ENCODE measurements around the gene S100G. TPM values are rescaled to one million over a fixed set of nuclear protein-coding genes. Genes with fewer than 3 reads are reported as not detected.

S100G gene
- total RNA-seq, 1 experiment from 2014 or later = not detected

DNA sequence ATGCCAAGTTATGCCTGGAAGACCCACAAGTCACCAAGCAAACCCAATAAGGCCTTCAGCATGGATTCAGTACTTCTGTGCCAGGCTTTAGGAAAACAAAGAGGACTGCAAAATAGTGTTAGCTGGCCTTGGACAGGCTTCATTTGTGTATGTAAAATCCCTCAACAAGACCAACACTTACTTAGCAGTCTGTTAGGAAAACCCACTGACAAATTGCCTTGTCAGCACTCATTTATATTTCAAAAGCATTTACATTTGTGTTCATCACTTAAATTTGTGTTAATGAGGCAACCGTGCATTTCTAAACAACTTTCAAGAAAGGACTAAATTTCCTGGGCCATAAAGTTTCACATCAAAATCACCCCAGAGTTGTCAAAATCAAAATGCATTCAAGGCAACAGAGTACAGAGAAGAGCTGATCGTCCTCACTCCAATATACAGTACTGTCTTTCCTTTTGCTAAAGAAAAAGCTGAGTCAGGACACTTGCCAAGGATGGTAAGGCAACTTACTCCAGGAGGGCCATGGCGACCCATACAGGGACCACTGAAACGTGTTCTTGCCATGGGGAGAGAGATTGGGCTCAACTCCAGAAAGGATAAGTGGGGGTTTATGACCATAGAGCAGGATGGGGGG is 1.6 kb downstream of the S100G start:
- CTCF ChIA-PET = no interaction called here
- H3K4me3 ChIP-seq (ENCODE audit: low read depth in 2 of 2, low read length in 2 of 2) = no peak overlapping the region
- H3K36me3 ChIP-seq (ENCODE audit: control insufficient read depth, insufficient read depth, low read length) = no peaks in the 10 kb centered on the region
- H3K4me1 ChIP-seq (ENCODE audit: control insufficient read depth, insufficient read depth, low read length) = no peaks in the 10 kb centered on the region
- TF ChIP-seq POLR2AphosphoS5 (IDR thresholded peaks at IDR 0.05; ENCODE audit: low read depth, low read length) (no peak), TCF7L2 (IDR thresholded peaks at IDR 0.05; ENCODE audit: low read depth, low read length) (no peak), SIN3A (IDR thresholded peaks at IDR 0.05; ENCODE audit: borderline replicate concordance, insufficient read depth, low read depth, low read length) (no peak)
- TF ChIP-seq, protein P1, sequence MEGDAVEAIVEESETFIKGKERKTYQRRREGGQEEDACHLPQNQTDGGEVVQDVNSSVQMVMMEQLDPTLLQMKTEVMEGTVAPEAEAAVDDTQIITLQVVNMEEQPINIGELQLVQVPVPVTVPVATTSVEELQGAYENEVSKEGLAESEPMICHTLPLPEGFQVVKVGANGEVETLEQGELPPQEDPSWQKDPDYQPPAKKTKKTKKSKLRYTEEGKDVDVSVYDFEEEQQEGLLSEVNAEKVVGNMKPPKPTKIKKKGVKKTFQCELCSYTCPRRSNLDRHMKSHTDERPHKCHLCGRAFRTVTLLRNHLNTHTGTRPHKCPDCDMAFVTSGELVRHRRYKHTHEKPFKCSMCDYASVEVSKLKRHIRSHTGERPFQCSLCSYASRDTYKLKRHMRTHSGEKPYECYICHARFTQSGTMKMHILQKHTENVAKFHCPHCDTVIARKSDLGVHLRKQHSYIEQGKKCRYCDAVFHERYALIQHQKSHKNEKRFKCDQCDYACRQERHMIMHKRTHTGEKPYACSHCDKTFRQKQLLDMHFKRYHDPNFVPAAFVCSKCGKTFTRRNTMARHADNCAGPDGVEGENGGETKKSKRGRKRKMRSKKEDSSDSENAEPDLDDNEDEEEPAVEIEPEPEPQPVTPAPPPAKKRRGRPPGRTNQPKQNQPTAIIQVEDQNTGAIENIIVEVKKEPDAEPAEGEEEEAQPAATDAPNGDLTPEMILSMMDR (IDR thresholded peaks at IDR 0.05) = no peak
- TF ChIP-seq, protein P2, sequence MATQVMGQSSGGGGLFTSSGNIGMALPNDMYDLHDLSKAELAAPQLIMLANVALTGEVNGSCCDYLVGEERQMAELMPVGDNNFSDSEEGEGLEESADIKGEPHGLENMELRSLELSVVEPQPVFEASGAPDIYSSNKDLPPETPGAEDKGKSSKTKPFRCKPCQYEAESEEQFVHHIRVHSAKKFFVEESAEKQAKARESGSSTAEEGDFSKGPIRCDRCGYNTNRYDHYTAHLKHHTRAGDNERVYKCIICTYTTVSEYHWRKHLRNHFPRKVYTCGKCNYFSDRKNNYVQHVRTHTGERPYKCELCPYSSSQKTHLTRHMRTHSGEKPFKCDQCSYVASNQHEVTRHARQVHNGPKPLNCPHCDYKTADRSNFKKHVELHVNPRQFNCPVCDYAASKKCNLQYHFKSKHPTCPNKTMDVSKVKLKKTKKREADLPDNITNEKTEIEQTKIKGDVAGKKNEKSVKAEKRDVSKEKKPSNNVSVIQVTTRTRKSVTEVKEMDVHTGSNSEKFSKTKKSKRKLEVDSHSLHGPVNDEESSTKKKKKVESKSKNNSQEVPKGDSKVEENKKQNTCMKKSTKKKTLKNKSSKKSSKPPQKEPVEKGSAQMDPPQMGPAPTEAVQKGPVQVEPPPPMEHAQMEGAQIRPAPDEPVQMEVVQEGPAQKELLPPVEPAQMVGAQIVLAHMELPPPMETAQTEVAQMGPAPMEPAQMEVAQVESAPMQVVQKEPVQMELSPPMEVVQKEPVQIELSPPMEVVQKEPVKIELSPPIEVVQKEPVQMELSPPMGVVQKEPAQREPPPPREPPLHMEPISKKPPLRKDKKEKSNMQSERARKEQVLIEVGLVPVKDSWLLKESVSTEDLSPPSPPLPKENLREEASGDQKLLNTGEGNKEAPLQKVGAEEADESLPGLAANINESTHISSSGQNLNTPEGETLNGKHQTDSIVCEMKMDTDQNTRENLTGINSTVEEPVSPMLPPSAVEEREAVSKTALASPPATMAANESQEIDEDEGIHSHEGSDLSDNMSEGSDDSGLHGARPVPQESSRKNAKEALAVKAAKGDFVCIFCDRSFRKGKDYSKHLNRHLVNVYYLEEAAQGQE (IDR thresholded peaks at IDR 0.05; ENCODE audit: insufficient read depth in 1 of 2, low read depth in 2 of 2, low read length in 1 of 2) = no peak
- no peak for ATAC-seq
- no peak for DNase-seq (ENCODE audit: low read depth, low spot score)
- POLR2A ChIA-PET = no interaction called here
- no peaks in the 10 kb centered on the region for H3K9me3 ChIP-seq (ENCODE audit: control insufficient read depth, insufficient read depth, low read depth, low read length)
- no peaks in the 10 kb centered on the region for H3K27me3 ChIP-seq (ENCODE audit: control insufficient read depth, insufficient read depth, low read length)
- intact Hi-C loops (cut with micrococcal nuclease; ENCODE audit: unreplicated experiment) (no loop called here), in situ Hi-C loops (cut with HindIII; ENCODE audit: low pct_unique_long_range_greater_than_20kb, low sequenced_read_pairs) (no loop called here)
- H3K27ac ChIP-seq (ENCODE audit: low read length) = no peak overlapping the region
- no TSS peak for BruUV-seq (replicated peaks)

DNA sequence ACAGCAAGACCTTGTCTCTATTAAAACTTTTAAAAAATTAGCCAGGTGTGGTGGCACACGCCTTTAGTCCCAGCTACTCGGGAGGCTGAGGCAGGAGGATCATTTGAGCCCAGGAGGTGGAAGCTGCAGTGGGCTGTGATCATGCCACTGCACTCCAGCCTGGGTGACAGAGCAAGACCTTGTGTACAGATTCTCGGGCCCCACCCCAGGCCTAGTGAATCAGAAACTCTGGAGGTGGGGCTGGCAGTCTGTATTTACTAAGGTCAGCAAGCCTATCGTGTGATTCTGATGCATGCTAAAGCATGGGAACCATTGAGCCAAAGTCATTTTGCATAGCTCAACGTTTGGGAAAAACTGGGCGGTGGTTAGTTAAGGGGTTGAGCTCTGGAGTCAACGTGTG is 3.5 kb downstream of the S100G start:
- intact Hi-C loops (cut with micrococcal nuclease; ENCODE audit: unreplicated experiment) = no loop called here
- no peak for DNase-seq (ENCODE audit: low read depth, low spot score)

More for the DNA sequence above, 3.5 kb downstream of the S100G start:
- ATAC-seq = no peak
- H3K27me3 ChIP-seq (ENCODE audit: control insufficient read depth, insufficient read depth, low read length) = no peaks in the 10 kb centered on the region
- ChIA-PET POLR2A (no interaction called here), CTCF (no interaction called here)
- no TSS peak for BruUV-seq (replicated peaks)
- in situ Hi-C loops (cut with HindIII; ENCODE audit: low pct_unique_long_range_greater_than_20kb, low sequenced_read_pairs) = no loop called here
- no peak for TF ChIP-seq SIN3A (IDR thresholded peaks at IDR 0.05; ENCODE audit: borderline replicate concordance, insufficient read depth, low read depth, low read length)
- TF ChIP-seq, protein P2 (IDR thresholded peaks at IDR 0.05; ENCODE audit: insufficient read depth in 1 of 2, low read depth in 2 of 2, low read length in 1 of 2) = no peak
- no peak for TF ChIP-seq POLR2AphosphoS5 (IDR thresholded peaks at IDR 0.05; ENCODE audit: low read depth, low read length)
- TF ChIP-seq, protein P1 (IDR thresholded peaks at IDR 0.05) = no peak
- TF ChIP-seq TCF7L2 (IDR thresholded peaks at IDR 0.05; ENCODE audit: low read depth, low read length) = no peak
- H3K9me3 ChIP-seq (ENCODE audit: control insufficient read depth, insufficient read depth, low read depth, low read length) = no peaks in the 10 kb centered on the region
- no peaks in the 10 kb centered on the region for H3K36me3 ChIP-seq (ENCODE audit: control insufficient read depth, insufficient read depth, low read length)
- no peaks in the 10 kb centered on the region for H3K4me1 ChIP-seq (ENCODE audit: control insufficient read depth, insufficient read depth, low read length)
- H3K4me3 ChIP-seq (ENCODE audit: low read depth in 2 of 2, low read length in 2 of 2) = no peak overlapping the region
- H3K27ac ChIP-seq (ENCODE audit: low read length) = no peak overlapping the region
